NCI-H2227 (cell line): ENCODE data around the gene TRAK2.

Experiments used
- DNase-seq: peaks from one replicate; lab custom pipeline; 2025; ENCODE audit not compliant: unreplicated experiment; lab: John Stamatoyannopoulos, UW

Gene TRAK2

DNA sequence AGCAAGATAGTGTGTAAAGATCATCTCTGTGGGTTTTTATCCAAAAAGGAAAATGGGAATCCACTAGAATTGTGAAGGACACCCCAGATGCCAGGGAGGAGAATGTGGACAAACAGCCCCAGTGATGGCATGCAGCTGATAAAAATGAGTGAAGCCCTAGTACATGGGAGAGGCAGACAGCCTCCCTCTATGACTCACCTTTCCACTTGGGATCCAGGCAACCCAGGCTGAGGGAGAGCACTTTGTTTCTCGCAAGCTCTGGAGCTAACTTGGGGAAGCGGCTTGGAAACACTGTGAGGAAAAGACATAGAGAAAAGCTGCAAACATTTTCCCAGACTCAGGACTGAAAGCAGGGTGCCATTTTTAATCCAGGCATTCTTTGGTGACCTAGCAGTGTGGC is 88.9 kb downstream of the TRAK2 start:
- DNase-seq, result no peak

DNA sequence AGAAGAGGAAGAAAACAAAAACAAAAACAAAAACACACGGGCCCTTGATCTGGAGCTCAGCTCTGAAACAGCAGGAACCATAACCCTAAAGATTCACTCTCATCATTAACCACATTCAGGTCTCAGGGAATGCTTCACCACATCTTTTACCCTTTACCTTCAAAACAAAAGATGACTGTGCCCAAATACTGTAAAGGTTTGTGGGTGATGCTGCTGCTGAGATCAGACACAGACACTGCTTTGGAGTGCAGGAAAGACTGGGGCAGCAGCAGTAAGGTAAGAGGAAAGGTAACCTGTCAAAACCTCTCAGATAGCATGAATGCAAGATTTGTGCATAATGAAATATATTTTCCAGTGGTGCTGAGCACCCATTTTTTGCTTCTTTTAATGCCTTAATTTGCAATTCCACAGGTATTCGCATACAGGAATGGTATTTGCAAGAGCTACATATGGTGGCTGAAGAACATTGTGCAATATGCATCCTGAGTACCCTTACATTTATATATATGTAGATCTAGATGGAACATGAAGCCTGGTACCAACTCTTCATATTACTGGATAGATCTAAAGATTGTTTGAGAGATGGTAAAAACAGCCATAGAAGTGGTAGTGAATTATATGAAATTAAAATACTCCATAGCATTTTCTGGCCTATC is 90.1 kb downstream of the TRAK2 start:
- no peak for DNase-seq

DNA sequence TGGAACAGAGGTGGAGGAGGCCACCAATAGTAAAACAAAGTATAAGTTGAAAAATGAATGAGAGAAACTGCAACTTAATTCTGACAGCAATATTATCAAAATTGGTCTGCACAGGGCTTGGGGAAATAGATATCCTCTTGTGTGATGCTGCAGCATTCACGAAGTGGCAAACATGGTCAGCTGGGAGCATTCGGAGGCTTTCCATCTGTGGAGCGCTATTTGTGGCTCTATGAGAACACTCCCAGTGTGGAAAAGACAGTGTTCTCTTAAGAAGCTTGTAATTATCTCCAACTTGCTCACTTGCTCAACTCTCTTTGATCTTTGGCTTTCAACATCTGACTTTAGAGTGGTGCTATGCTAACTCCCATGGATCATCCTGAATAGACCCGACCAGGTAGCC is 91.0 kb downstream of the TRAK2 start:
- no peak for DNase-seq

DNA sequence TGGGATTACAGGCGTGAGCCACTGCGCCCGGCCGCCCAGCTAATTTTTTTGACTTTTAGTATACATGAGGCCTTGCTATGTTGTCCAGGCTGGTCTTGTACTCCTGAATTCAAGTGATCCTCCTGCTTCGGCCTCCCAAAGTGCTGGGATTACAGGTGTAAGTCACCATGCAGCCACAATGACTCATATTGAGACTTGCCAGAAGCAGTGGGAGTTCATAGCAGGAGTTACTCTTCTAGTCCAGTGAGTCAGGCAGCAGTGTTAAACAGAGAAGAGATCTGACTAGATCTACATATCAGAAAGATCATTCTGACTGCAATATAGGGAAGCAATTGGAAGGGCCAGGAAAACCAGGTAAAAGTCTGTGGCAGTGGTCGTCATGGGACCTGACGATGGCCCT is 92.6 kb downstream of the TRAK2 start:
- DNase-seq, result no peak

DNA sequence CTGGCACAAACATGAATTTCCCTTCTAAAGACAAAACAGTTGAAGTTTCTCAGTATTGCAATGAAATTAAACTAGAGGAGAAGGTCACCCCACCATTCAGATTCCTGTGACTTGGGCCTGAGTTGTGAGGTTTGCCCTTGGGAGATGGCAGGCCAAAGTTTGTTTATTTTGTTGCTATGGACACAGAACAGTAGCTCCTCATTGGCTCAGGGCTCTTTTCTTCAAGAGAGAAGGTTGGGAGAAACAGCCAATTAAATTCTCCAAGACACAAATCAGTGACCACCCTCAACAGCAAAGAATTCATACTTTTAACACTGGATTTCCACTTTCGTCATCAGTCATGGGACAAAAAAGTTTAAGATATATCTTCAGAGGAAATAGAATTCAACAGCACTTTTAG is 94.0 kb downstream of the TRAK2 start, which contains the start of gene FLACC1:
TSS of gene FLACC1 (minus strand) at position 125 of the 400 bp plus-strand sequence. CDS start 5,941 bp downstream, outside the sequence.
- peak; percentile 26 for DNase-seq

DNA sequence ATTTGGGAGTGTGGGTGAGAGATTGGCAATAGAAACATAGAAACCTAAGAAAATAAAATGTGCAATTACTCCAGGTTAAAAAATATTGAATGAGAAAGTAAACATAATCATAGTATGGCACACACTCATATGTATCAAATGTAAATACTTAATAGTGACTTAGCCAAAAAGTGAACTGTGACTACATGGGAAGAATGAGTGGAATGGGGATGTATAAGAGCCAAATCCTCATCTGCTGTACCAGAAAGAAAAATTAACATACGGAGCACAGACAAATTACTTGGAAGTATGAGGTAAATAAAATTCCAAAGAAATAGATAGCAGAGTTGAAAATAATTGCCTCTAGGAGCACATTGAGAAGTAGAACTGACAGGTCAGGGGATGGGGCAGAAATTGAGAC is 98.1 kb downstream of the TRAK2 start:
- no peak for DNase-seq

DNA sequence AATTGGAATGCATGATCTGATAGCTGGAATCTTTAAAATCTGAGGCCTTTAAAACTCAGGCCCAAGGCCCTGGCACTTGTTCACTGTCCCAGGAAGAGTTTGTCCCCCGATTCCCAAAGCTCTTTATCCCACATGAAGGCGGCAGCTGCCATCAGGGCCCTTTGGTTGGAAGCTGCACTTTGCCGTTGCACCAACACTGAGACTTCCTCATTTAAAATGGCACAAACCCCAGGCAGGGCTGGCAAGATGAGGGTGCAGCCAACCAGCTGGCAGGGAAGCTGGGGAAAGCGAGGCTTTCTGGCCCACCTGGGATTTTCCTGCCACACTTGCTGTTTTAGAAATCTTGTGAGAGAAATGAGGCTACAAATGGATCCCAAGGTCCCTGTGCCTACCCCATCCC is 100.4 kb downstream of the TRAK2 start:
- no peak for DNase-seq

DNA sequence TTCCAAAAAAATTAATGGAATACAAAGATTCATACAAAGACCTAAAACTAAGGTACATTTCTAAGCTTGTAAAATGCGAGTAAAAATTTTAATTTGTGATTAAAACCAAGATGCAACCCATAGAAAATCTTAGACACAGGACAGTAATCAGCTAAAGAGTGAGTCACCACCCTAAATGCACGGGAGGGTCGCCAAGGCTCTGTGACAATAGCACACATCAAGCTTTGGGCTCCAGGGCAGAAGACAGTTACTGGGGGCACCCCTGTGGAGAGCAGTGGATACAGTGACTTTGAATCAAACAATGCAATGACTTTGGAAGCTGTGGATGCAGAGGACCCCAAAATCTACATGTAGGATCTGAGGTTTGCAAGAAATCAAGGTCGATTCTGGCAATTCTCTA is 101.7 kb downstream of the TRAK2 start:
- no peak for DNase-seq

DNA sequence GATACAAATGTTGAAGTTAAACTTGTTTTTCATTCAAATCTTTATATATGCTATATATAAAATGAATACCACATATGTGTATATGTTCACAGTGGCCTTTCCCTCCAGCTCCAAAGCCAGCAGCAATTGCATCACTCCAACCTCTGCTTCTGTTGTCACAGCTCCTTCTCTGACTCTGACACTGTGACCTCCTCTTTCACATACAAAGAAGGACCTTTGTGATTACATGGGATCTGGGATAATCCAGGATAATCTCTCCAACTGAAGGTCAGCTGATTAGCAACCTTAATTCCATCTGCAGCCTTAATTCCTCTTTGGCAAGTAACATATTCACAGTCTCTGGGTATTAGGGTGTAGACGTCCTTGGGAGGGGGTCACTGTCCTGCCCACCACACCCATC is 102.5 kb downstream of the TRAK2 start:
- no peak for DNase-seq

DNA sequence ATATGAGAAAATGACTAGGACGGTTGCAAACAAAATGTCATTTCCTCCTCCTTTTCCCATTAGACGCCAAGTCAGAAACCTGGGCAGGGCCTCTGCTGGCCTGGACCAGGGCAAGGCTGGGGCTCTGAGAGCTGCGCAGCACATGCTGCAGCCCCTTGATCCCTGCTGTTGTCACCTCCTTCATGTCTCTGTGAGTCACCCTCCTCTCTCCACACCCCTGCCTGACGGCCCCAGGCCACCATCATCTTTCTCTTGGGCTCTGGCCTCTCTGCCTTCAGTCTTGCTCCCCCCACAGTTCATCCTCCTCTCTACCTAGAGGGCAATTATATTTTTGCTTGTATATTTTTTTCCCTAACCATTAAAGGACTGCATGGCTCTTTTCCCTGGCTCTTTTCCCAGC is 104.1 kb downstream of the TRAK2 start:
- no peak for DNase-seq

DNA sequence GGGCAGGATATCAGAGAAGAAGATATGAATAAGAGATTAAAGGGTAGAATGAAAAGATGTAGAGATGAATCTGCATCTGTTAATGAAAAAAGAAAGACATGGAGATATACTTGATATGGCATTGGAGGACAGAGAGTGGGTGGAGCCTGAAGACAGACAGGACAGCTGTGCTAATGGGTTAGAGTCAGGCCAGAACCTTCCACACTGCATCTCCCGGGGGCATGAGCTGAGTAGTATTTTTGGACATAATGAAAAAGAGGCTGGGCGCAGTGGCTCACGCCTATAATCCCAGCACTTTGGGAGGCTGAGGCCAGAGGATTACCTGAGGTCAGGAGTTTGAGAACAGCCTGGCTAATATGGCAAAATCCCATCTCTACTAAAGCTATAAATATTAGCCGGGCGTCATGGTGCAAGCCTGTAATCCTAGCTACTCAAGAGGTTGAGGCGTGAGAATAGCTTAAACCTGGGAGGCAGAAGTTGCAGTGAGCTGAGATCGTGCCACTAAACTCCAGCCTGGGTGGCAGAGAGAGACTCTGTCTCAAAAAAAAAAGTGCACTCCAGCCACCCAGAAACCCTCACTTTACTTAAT is 105.5 kb downstream of the TRAK2 start:
- DNase-seq, result no peak

DNA sequence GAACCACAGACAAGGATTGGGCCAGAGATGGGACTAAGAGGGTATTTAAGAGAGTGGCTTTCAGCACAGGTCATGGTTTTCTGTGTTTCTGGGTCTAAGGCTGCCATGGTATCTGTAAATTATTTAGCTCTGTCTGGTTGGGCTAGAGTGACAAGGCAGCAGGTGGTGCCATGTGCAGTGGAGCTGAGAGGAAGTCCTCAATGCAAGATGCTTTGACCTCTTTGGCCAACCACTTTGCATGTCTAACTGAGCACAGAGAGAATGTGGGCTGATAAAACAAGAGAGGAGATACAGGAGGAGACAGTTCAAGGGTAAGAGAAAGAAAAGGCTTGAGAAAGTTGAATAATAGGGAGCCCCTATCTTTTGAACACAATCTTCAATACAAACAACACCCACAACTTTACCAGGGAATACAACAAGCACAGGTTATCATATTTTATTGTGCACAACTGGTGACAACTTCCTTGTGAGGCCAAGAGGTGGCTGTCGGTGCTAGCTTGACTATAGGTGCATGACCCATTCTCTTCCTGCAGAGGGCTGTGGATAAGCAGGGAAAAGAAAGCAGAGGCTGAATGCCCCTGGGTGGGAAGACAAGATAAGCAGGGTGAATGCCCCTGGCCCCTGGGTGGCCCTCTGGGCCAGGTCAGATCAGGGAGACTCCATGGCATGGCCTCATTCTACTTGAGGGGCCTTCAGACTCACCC is 106.4 kb downstream of the TRAK2 start:
- no peak for DNase-seq

DNA sequence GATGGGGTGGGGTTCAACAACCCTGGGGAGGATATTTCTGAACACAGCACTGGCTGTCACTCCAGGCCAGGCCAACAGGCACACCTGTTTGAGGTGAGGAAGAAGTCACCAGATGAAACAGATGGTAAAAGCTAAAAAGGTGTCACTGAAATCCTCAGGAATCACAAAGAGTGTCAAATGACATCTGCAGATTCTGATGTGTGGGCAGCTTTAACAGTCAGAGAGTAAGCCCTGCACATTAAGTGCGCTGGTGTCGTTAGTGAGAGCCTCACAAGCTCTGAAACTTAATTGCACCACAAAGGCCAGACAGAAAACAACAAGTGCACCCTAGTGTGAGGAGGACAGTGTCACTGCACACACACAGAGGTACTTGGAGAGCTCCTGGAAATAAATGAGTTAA is 107.7 kb downstream of the TRAK2 start:
- no peak for DNase-seq

DNA sequence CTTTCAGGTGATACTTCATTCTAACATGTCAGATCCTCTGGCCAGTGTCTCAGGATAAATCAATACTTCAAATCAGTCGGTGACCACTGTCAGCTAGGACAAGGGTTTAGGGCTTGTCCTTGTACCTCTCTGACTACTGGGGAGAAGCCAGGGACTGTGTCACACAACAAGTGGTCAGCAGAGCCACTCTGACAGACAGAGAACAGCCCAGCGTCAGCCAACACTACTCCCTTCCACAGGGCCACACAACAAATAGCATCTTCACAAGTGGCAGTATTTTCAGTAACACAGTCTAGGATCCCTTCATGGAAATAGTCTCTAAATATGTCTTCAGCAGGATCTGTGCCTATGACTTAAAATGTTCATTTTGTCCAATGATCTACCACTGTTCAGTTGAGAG is 108.3 kb downstream of the TRAK2 start:
- no peak for DNase-seq

DNA sequence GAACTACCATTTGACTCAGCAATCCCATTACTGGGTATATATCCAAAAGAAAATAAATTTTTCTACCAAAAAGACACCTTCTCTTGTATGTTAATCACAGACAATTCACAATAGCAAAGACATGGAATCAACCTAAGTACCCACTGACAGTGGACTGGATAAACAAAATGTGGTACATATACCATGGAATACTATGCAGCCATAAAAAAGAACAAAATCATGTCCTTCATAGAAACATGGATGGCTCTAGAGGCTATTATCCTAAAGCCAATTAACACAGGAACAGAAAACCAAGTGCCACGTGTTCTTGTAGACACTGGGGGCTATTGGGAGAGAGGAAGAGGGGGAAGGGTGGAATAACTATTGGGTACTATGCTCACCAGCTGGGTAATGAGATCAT is 121.8 kb downstream of the TRAK2 start:
- DNase-seq, result no peak

DNA sequence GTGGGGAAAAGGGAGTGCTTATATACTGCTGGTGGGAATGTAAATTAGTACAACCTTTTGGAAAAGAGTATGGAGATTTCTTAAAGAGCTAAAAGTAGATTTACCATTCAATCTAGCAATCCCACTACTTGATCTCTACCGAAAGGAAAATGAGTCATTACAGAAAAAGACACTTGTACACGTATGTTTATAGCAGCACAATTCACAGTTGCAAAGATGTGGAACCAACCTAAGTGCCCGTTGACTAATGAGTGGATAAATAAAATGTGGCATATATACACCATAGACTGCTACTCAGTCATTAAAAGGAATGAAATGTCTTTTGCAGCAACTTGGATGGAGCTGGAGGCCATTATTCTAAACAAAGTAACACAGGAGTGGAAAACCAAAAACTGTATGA is 123.6 kb downstream of the TRAK2 start:
- DNase-seq, result no peak
